ENCODE measurements around the gene ITGB8.

ITGB8 gene

GRCh38 chr7:20459419-20459818, 128.7 kb downstream of the ITGB8 start:
- no peak overlapping the region for H3K4me3 ChIP-seq (ENCODE audit: insufficient read length, low read depth)
- H3K9ac ChIP-seq (ENCODE audit: insufficient read length, low read depth) = no peak overlapping the region
- no peaks in the 10 kb centered on the region for H3K4me1 ChIP-seq (ENCODE audit: insufficient read depth, insufficient read length)
- DNase-seq (ENCODE audit: low read depth, low spot score) = no peak
- no peaks in the 10 kb centered on the region for H3K27me3 ChIP-seq (ENCODE audit: insufficient read depth, insufficient read length)
- TF ChIP-seq SUZ12 (IDR thresholded peaks at IDR 0.05; ENCODE audit: extremely low read depth, insufficient read depth, insufficient read length) (no peak), YY1 (IDR thresholded peaks at IDR 0.05; ENCODE audit: insufficient read depth, insufficient read length) (no peak), ZNF274 (IDR thresholded peaks at IDR 0.05; ENCODE audit: low read depth, low read length) (no peak)
- no peaks in the 10 kb centered on the region for H3K36me3 ChIP-seq (ENCODE audit: insufficient read depth, insufficient read length, low read length)
- no peaks in the 10 kb centered on the region for H3K9me3 ChIP-seq (ENCODE audit: insufficient read depth, low read length)

- H3K27me3 ChIP-seq (ENCODE audit: insufficient read depth, insufficient read length) = no peaks in the 10 kb centered on the region
- no peaks in the 10 kb centered on the region for H3K4me1 ChIP-seq (ENCODE audit: insufficient read depth, insufficient read length)
- TF ChIP-seq YY1 (IDR thresholded peaks at IDR 0.05; ENCODE audit: insufficient read depth, insufficient read length) = no peak
- no peak for TF ChIP-seq ZNF274 (IDR thresholded peaks at IDR 0.05; ENCODE audit: low read depth, low read length)
- TF ChIP-seq SUZ12 (IDR thresholded peaks at IDR 0.05; ENCODE audit: extremely low read depth, insufficient read depth, insufficient read length) = no peak
- no peak for DNase-seq (ENCODE audit: low read depth, low spot score)
- no peak overlapping the region for H3K4me3 ChIP-seq (ENCODE audit: insufficient read length, low read depth)
- H3K9ac ChIP-seq (ENCODE audit: insufficient read length, low read depth) = no peak overlapping the region
- H3K36me3 ChIP-seq (ENCODE audit: insufficient read depth, insufficient read length, low read length) = no peaks in the 10 kb centered on the region
- no peaks in the 10 kb centered on the region for H3K9me3 ChIP-seq (ENCODE audit: insufficient read depth, low read length)
These were observed 134.2 kb downstream of the ITGB8 start for GRCh38 chr7:20464891-20465290.
